H54 (cell line): Measurements from ENCODE around the gene KCNK5.

ENCODE experiments used
- DNase-seq: peaks from one replicate; pipeline ENCODE4 v3.0.0; 2011; ENCODE audit warnings: low spot score, mixed read lengths; ENCODE audit not compliant: insufficient read length
- FAIRE-seq: peaks from 3 replicates; lab custom pipeline; 2011; peaks lifted over from hg19 to GRCh38; lab: Jason Lieb, UNC
- POLR2A ChIP-seq: IDR thresholded peaks from 2 replicates; pipeline ENCODE4 v1.6.1; 2011; ENCODE audit warnings: low read depth, mild to moderate bottlenecking, low read length

KCNK5 gene

DNA sequence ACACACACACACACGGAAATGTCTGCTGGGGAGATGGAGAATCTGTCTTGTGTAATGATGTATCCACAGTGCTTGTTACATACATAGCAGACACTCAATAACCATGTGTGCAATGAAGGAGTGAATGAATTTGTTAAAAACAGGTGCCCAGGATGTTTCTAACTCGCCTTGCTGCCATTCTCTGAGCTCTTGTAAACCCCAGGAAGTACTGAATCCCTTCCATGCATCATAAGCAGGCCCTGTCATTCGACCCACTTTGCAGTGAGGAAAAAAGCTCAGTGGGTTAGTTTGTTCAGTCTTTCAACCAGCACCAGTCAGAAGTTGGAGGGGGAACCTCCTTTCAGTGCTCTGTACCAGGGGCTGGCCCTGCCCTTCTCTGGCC, 1.4 kb upstream of the KCNK5 start:
- DNase-seq (no peak), FAIRE-seq (no peak)
- TF ChIP-seq POLR2A: no peak

DNA sequence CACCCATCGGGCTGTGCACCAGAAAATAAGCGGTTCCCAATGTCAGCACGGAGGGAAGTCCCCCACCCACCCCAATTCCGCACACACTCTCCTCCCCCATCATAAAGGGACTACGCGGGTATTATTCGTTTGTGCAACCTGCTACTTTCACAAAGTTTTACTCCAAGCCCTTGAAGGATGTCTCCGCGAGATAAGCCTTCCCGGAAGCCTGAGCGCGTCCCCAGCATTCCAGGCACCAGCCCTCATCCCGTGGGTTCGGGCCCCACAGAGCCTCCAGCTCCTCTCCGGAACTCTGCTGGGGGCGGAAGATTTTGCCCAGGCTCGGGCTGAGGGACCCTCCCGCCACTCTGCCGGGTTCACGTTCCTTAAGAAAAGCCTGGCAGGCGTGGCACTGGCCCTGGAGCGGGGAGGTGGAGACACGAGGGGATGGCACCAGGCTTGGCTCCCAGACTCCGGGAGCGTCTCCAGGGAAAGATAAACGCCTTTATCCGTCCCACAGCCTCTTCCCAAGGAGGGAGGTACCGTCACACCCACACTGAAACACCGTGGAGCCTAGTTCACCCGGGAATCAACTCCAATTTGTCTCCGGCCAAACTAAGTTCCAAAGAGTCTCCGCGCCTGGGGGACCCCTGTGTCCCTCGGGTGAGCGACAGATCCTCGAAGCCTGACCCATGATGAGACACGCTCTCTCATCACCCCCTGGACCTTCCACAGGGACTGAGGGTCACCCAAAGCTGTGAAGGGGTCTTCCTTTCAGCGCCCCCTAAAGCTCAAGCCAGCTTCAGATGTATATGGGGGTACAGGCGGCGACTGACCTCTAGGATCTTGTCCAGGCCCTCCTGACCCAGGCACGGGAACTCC, 934 bp downstream of the KCNK5 start:
- no peak for DNase-seq
- no peak for FAIRE-seq
- no peak for TF ChIP-seq POLR2A

DNA sequence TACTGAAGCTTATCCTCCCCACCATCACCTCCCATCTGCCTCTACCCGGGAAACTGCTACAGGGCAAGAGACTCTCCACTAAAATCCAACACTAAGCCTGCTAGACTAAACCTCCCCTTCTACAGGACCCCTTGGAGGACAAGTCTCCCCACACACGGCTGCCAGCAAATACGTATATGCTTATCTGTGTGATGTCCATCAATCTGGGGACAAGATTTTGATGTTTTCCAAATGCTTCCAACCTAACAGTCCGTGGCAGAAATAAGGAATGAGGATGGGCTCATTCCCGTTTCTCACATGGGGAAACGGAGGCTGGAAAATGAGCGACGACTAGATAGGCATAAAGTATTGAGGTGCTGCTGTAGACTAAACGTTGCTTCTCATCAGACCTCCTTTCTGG, 1.8 kb downstream of the KCNK5 start:
- FAIRE-seq (no peak), DNase-seq (no peak)
- TF ChIP-seq POLR2A: no peak

DNA sequence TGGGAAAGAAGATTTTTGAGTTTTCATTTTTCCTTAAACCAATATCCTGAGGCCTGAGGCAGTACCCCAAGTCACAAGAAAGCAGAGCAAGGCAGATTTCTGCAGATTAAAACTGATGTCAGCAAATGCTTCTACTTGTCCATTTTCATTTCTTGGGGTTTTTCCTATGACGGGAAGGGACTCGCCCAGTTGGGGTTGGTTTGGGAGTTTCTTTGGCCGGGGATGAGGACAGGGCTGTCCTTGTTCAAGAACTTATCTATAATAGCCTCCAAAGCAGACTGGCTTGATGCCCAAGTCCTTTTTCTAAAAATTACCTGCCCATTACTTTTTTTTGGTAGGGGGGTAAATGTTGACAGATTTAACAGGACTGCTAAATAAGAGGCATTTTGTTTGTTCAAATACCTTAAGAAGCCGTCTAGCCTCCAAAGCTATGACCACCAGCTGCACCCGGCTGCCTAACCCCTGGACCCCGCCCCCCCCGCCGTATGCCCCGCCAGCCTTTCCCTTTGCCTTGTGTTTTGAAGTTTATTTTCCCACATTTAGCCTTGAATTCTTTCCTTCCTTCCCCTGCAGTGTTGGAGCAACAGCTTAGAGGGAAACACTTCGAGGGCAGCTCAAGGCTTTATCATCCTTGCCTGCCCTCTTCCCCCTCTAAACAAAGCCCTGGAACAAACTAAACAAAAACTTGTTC, 2.5 kb downstream of the KCNK5 start:
- DNase-seq: no peak
- no peak for TF ChIP-seq POLR2A
- no peak for FAIRE-seq

DNA sequence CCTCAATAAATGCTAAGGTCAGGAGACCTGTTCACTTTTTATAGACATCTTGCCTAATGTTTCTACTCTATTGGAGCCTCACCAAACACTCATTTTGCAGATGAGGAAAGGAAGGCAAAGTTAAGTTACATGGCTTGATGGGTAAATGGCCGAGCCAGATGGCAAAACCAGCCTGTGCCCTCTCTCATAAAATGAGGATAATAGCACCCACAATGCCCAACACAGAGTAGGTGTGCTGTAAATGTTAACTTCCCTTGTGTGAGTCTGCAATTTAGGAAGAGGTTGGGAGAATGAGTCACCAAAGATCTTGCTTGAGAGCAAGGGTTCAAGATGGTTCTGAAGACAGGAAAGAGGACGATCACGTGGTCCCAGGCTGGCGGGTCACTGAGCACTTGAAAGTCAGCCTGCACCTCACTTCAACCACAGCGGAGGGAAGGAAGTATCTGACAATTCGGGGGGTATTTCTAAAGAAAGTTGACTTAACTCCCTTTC, 3.3 kb downstream of the KCNK5 start:
- DNase-seq: no peak
- FAIRE-seq: no peak
- TF ChIP-seq POLR2A: no peak

DNA sequence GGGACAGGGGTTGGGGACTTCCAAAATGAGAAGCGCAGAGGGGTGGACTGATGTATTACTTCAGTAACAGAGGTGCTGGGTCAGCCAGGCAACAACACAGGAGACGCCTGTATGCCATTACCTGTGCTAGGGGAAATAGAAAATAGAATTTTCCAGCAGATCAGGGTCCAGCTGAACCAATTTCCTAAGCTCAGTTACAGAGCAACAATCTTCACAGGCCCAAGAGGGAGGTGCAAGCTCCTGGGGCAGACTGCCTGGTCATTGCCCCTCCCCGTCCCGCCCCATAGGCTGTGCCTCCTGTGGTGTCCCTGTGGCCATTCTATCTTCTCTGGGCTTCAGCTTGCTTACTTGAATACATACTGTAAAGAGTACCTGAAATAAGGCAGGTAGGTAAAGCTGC, 3.7 kb downstream of the KCNK5 start:
- FAIRE-seq: no peak
- DNase-seq: no peak
- no peak for TF ChIP-seq POLR2A

DNA sequence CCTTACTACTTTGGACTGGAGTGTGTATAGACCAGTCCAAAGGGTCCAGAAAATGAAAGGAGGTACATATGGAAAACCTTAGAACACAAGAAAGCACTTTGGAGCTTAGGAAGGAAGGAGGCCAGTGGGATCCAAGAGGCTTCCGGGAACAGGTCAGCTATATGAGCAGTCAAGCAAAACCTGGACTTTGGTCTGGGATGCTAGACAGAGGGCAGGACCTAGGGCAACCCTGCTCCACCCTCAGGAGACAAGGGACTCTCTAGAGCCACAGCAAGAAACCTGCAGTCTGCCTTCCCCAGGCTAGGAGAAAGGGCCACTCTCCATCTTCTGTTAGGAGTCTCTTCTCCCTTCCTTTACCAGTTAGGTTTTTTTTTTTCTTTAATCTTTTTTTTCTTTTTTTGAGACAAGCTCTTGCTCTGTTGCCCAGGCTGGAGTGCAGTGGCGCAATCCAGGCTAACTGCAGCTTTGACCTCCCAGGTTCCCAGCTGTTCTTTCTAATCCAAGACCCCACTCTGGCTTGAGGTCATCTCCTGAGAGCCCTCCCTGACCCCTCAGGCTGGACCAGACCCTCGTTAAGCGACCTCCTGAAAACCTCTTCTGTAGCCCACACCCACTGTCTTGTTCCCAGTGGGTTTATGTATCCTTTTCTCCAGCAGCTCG, 4.6 kb downstream of the KCNK5 start:
- FAIRE-seq (no peak), DNase-seq (no peak)
- no peak for TF ChIP-seq POLR2A

DNA sequence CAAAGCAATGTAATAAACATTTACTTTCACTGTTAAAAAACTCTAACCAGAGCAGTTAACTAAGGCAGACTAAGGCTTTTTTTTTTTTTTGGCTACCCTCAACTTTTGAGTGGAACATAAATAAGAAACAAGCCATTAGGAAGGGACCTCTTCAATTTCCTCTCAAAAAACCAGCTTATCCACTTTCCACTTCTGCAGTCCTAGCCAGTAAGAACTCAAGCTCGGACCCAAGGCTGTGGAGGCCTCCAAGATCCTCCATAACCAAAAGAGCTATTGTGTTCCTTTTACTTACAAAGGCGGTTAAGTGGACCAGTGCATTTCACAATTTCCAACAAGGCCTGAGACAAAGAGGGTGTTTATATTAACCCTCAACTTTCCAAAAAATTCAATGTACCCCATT, 5.3 kb downstream of the KCNK5 start:
- no peak for TF ChIP-seq POLR2A
- FAIRE-seq: no peak
- no peak for DNase-seq

DNA sequence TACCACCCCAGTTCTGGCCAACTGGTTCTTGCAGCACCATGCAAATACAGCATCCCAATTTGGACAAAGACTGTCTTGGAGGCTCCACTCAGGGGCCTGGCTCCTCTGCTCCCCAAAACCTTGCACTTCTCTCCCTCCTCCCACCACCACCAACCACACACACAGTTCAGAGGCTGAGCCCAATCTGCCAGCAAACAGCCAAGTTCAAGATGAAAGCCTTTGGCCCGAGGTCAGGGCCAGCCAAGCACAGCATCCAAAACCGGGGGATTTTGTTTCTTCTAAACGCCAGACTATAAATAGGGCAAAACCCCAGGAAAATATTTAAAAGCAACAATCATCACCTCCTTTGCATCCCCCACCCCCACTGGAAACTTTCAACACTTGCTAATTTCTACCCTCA, 5.7 kb downstream of the KCNK5 start:
- no peak for TF ChIP-seq POLR2A
- no peak for FAIRE-seq
- DNase-seq: no peak

DNA sequence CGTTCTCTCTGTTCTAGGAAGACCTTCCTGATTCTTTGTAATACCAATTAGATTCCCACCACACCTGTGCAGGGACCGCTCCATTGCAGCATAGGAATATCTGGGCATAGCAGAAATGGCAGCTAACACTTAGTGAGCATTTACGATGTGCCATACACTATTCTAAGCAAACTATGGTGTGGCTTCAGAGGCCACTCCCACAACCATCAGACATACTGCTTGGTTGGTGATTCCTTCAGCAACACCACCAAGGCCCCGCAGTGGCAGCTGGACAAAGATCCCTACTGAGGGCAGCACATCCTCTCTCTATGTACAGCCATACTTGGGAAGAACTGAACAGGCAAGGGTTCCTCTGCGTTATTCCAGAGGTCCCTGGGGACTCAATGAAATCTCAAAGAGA, 6.2 kb downstream of the KCNK5 start:
- TF ChIP-seq POLR2A: no peak
- DNase-seq: no peak
- no peak for FAIRE-seq

DNA sequence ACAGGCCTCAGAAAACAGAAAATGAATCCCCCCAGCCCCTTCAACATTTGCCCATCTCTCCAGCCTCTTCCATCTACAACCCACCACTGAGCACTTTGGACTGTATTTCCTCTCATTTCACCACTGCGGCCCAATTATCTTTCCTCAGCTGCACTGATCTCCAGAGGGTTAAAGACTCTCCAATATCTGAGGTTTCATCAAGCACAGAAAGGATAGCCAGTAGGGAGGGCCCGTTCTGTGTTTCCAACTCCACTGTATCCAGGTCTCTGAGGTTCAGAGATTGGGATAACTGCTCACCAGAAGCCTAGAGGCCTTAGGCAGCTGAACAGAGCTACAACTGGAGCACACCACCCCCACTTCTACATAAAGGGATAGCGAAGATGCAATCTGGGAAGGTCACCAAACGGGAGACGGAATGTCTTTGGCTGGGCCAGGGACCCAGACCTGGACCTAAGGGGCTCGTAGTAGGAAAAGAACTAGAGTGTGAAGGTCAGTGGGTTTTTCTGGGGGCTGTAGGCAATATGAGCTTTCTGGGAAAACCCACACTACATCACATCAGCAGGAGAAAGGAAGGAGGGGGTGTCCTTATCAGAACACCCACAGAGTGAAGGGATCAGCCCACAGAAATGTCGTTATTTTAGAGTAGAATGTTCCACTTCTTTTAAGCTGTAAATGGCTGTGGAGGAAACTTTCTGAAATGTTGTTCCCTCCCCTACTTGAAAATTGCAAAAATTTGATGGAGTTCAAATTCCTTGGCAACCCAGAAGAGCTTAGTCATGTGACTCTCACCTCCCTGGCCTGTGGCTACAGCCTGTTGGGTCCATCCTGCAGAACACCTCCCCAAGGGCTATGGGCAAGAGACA, 7.3 kb downstream of the KCNK5 start:
- no peak for TF ChIP-seq POLR2A
- no peak for DNase-seq
- FAIRE-seq: no peak

DNA sequence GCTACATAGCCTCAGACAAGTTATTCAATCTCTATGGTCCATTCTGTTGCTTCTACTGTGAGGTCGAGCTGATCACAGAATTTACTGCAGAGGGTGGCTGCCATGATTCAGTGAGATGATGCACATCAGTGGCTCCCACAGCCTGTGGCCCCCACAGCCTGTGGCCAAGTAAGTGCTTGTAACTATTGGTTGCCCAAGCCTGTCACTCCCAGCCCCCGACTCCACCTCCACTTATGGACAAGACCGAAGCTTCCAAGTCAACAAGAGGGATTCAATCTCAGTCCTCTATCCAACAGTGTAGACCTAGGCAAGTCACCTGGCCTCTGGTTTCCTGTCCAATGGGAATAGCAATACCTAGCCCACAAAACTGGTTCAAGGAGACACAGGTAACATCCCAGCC, 8.2 kb downstream of the KCNK5 start:
- FAIRE-seq (no peak), DNase-seq (no peak)
- no peak for TF ChIP-seq POLR2A

DNA sequence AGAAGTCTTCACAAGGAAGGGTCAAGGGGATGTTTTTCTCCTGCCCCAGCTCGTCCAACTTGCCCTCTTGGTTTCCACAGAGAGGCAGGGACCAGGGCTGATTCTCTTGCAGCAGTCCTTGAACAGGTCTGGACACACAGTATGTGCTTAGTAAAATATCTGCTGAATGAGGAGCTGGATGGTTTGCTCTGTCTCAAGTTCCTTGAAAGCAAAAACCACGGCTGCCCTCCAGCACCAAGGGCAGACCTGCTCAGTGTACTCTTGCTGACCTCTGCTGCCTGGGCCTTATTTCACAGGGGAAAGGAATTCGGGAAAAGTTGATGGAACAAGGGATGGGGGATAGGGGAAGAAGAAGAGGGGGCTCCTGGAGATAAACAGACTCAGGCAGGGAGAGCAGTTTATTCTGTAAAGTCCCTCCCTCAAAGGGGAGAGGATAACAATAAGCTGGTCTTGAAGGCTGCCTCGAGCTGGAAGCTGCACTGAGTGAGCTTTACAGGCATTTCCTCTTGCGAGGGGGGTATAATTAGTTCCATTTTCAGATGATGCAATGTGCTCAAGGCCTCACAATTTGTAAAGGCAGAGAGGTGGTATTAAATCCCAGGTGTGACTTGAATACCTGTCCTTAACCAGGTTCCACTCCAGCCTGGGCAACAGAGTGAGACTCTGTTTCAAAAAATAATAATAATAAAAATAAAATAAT, 10.3 kb downstream of the KCNK5 start:
- DNase-seq: no peak
- FAIRE-seq: no peak
- TF ChIP-seq POLR2A: no peak
